GM19099 (cell line): Measurements from ENCODE around the gene CWC27.

Experiments
- POLR2A ChIP-seq: IDR thresholded peaks from 3 replicates; pipeline ENCODE4 v1.6.1; 2011; ENCODE audit warnings: low read depth; ENCODE audit not compliant: insufficient read length; ENCODE audit errors: extremely low read depth

The CWC27 gene

GRCh38 chr5:64767959-64768357 is 772 bp upstream of the CWC27 start:
- no peak for TF ChIP-seq POLR2A

- TF ChIP-seq POLR2A: no peak
These were observed 1.1 kb downstream of the CWC27 start for GRCh38 chr5:64769855-64770254.

DNA sequence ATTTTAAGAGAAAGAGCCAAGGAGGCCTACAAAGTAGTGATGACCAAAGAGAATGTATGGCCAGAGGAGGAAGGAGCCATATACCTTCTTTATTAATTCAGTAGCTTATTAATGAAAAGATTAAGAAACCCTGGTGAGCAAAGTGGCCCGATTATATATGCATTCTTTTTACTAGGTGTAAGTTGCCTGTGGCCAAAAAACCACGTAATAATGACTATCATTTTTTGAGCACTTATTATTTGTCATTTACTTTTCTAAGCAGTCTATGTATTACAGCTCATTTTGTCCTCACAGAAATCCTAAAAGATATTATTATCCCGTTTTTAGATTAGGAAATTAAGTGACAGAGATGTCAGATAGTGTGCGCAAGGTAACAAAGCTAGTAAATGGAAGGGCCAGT is 3.0 kb downstream of the CWC27 start:
- TF ChIP-seq POLR2A: no peak

- TF ChIP-seq POLR2A: no peak
These were observed 4.8 kb downstream of the CWC27 start for GRCh38 chr5:64773533-64773932.

GRCh38 chr5:64775291-64775690 is 6.6 kb downstream of the CWC27 start:
- no peak for TF ChIP-seq POLR2A

- TF ChIP-seq POLR2A: no peak
These were observed 15.8 kb downstream of the CWC27 start for GRCh38 chr5:64784451-64785025.

- no peak for TF ChIP-seq POLR2A
These were observed 17.6 kb downstream of the CWC27 start for GRCh38 chr5:64786372-64786771.

GRCh38 chr5:64788156-64788555 is 19.4 kb downstream of the CWC27 start:
- no peak for TF ChIP-seq POLR2A

DNA sequence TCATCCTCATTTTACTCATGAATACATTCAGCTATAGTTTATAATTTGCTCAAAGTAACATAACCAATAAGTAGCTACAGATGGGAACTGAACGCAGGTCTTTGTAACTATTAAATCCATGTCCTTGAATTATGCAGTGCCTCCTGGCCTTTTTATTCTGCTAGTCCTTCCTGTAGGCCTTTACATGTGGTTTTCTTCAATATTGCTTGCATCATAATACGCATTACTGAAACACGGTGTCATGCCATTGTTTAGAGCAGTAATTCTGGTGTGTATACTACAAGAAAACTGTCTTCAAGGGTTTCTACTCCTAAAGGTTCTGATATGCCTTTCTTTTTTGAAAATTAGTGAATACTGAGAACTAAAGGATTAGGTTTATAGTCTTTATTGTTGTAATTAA is 20.7 kb downstream of the CWC27 start:
- no peak for TF ChIP-seq POLR2A

DNA sequence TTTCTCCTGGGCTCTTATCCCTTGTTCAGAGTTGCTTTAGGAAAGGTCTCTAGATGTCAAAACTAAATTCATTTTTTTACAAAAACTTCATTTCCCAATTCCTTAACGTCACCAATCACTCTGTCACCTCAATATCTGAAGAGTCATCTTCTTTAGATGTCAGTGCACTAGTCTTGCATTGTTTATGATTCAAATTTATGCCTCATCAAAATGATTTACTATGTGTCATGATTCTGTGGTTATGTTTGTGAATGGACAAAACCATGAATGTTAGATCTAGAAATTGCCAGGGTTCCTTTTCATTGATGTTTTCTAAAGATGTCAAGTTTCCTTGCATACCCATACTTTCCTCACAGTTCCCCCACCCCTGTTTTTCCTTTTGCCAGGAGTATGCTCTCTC is 21.5 kb downstream of the CWC27 start:
- TF ChIP-seq POLR2A: no peak

GRCh38 chr5:64792469-64792868 is 23.7 kb downstream of the CWC27 start:
- TF ChIP-seq POLR2A: no peak

DNA sequence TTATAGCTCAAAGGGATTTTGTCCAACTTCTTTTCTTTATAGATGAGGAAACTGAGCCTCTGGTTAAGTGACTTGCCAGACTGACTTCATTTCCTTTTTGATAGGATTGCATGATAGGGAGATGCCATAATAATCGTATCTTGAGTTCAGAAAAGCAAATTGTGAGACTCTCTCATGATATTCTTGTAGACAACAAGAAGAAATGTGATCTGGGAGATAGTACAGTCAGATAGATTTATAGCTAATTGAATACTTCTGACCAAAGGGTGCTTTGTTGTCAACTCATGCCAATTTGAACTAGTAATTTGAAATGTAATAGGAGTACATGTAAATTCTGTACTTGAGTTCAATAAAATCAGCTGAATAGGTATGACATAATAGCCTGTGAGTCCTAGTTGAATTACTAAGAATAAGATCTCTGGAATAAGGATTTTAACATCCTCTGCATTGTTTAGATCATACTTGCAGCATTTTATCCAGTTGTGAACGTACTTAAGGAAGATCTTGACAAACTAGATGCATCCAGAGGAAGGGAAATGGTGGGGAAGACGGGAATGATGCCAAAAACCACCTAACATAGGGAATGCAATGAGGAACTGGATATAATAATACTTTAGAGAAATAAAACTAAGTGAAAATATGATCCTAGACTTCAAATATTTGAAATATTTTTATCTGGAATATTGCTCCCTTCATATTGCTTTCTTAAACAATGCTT is 25.5 kb downstream of the CWC27 start:
- TF ChIP-seq POLR2A: no peak

DNA sequence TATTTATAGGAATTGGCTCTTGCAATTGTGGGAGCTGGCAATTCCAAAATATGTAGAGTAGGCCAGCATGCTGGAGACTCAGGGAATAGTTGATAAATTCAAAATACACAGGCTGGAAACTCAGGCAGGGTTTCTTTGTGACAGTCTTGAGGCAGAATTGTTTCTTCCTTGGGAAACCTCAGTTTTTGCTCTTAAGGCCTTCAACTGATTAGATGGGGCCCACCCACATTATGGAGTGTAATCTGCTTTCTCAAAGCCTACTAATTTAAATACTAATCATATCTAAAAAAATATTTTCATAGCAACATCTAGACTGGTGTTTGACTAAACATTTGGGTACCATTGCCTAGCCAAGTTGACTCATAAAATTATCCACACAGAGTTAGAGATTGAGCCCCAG is 27.6 kb downstream of the CWC27 start:
- TF ChIP-seq POLR2A: no peak

- TF ChIP-seq POLR2A: no peak
These were observed 32.2 kb downstream of the CWC27 start for GRCh38 chr5:64800926-64801325.

GRCh38 chr5:64806537-64806936 is 37.8 kb downstream of the CWC27 start:
- no peak for TF ChIP-seq POLR2A

DNA sequence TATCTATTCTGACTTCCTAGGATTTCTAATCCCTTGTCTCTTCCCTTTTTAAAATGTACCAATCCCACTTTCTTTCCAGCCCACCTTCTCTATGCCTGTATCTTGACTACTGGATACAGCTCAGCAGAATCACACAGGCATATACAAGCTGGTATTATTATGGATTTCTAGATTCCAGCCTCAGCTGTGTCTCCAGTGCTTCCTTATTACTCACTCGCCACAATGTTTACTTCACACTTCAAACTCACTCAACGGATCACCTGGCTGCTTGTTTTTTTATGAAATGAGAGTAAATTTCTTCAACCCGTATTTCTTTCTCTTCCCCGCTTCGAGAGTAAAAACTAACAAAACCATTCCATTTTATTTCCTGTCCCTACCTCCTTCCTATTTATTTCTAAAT is 38.8 kb downstream of the CWC27 start:
- no peak for TF ChIP-seq POLR2A
